Upper lobe of left lung (tissue), 6 donors: ENCODE results near the gene DDX55. TPM values are rescaled to one million over a fixed set of nuclear protein-coding genes. Genes with fewer than 3 reads are reported as not detected.

Experiments used
- ATAC-seq, 2 donors: fragments of 200-7000 bp; cut with Tn5 transposase; one replicate each; pipeline ENCODE4 v1.9.1; 2022; ENCODE audit warnings: mild to moderate bottlenecking in 2 of 2, moderate library complexity in 2 of 2; ENCODE audit not compliant: low FRiP score in 2 of 2
- DNase-seq, 2 donors: peaks; one replicate each; pipeline ENCODE4 v3.0.0-alpha.2; 2019 to 2020
- H3K27ac ChIP-seq, 4 donors: fragments of 200-600 bp; sonication (generic); one replicate each; pipeline ENCODE4 v1.5.1; 2016 to 2019
- H3K27me3 ChIP-seq, 4 donors: fragments of 200-600 bp; sonication (generic); one replicate each; pipeline ENCODE4 v1.5.1; 2017 to 2019
- H3K36me3 ChIP-seq, 4 donors: fragments of 200-600 bp; sonication (generic); one replicate each; pipeline ENCODE4 v1.5.1; 2016 to 2019
- H3K4me1 ChIP-seq, 4 donors: fragments of 200-600 bp; sonication (generic); one replicate each; pipeline ENCODE4 v1.5.1; 2018 to 2019
- H3K4me3 ChIP-seq, 4 donors: fragments of 200-600 bp; sonication (generic); one replicate each; pipeline ENCODE4 v1.5.1; 2017 to 2019; ENCODE audit warnings: mild to moderate bottlenecking in 2 of 4, moderate library complexity in 1 of 4
- H3K9me3 ChIP-seq, 4 donors: fragments of 200-600 bp; sonication (generic); one replicate each; pipeline ENCODE4 v1.5.1; 2018 to 2019
- CTCF ChIP-seq, 6 experiments: fragments of 450-650 bp in 4 of 6; fragments of 200-600 bp in 2 of 6; sonication (generic) in 2 of 6; IDR thresholded peaks; one replicate each; pipeline ENCODE4 v1.5.1; 2016 to 2019; ENCODE audit warnings: antibody characterized with exemption in 6 of 6
- EP300 ChIP-seq, 4 donors: sonication (generic); formaldehyde crosslinking; IDR thresholded peaks; one replicate each; pipeline ENCODE4 v1.5.1; 2017; ENCODE audit warnings: antibody characterized with exemption in 4 of 4, control low read depth in 2 of 4
- POLR2A ChIP-seq, 4 donors: fragments of 450-650 bp; IDR thresholded peaks; one replicate each; pipeline ENCODE4 v1.5.1; 2016 to 2017; ENCODE audit warnings: antibody characterized with exemption in 4 of 4, mild to moderate bottlenecking in 2 of 4
- POLR2AphosphoS5 ChIP-seq, 2 donors: sonication (generic); formaldehyde crosslinking; IDR thresholded peaks; one replicate each; pipeline ENCODE4 v1.5.1; 2017; ENCODE audit warnings: antibody characterized with exemption in 2 of 2
- WGBS, 2 donors: methylation state at CpG; one replicate each; pipeline ENCODE4 v1.1.5; 2017 to 2018; 5-methylcytosine and 5-hydroxymethylcytosine counted together
- small RNA-seq, 4 donors: library from RNA; depleted of rRNA; stranded (forward); fragments of <200 nt; gene quantifications; one replicate each; pipeline ENCODE3, GENCODE V24; 2016
- total RNA-seq, 6 donors: library from RNA; depleted of rRNA in 4 of 6; stranded (reverse); fragments of >200 nt in 4 of 6; gene quantifications; one replicate each; pipeline versions ENCODE4 v1.1.0 to v1.2.1, GENCODE V29; 2016 to 2021
- donor health status: DM: no; HTN: no; CAD: no; lungs with moderate emphysema.
- donor health status: DM: no; HTN: yes; CAD: no; lungs with severe emphysema.

The DDX55 gene
- total RNA-seq, 6 donors from 2014 or later = 18.0 to 57.5 (median 28.4) TPM

GRCh38 chr12:123656392-123656791, 54.5 kb downstream of the DDX55 start:
- Histone ChIP-seq H3K9me3 (no peaks in the 10 kb centered on the region), H3K27me3 (no peaks in the 10 kb centered on the region), H3K4me1 (peaks cover 0 to 2% (median 0%) of the 10 kb centered on the region in 4 donors), H3K27ac (no peak overlapping the region), H3K4me3 (no peak overlapping the region), H3K36me3 (peaks cover 7 to 63% (median 31%) of the 10 kb centered on the region in 4 donors)
- no peak for TF ChIP-seq POLR2A (IDR thresholded peaks at IDR 0.05)
- WGBS, 2 donors = 85 to 93% methylated on average over 4 of the region's 4 CpGs
- no peak for DNase-seq
- no peak for ATAC-seq

GRCh38 chr12:123657211-123657610, 55.3 kb downstream of the DDX55 start:
- ATAC-seq = no peak
- TF ChIP-seq POLR2AphosphoS5 (IDR thresholded peaks at IDR 0.05) = no peak
- TF ChIP-seq POLR2A (IDR thresholded peaks at IDR 0.05) = no peak
- TF ChIP-seq CTCF (IDR thresholded peaks at IDR 0.05) = no peak
- TF ChIP-seq EP300 (IDR thresholded peaks at IDR 0.05) = no peak
- no peaks in the 10 kb centered on the region for H3K9me3 ChIP-seq
- H3K27me3 ChIP-seq = no peaks in the 10 kb centered on the region
- no peak overlapping the region for H3K27ac ChIP-seq
- peaks cover 7 to 55% (median 27%) of the 10 kb centered on the region in 4 donors for H3K36me3 ChIP-seq
- peak in 1 of 2 donors; percentile 34 for DNase-seq
- peaks cover 0 to 2% (median 0%) of the 10 kb centered on the region in 4 donors for H3K4me1 ChIP-seq
- no peak overlapping the region for H3K4me3 ChIP-seq
- WGBS, 2 donors = 92 to 96% methylated on average over 9 of the region's 9 CpGs

- WGBS, 2 donors = 84 to 87% methylated on average over 5 of the region's 5 CpGs
- Histone ChIP-seq H3K27me3 (no peaks in the 10 kb centered on the region), H3K4me1 (peaks cover 0 to 2% (median 0%) of the 10 kb centered on the region in 4 donors), H3K9me3 (no peaks in the 10 kb centered on the region), H3K27ac (peak overlapping the region in 2 of 4 donors; percentile 8 to 26), H3K4me3 (no peak overlapping the region), H3K36me3 (peaks cover 0 to 41% (median 22%) of the 10 kb centered on the region in 4 donors)
- DNase-seq = no peak
- no peak for ATAC-seq
- TF ChIP-seq POLR2AphosphoS5 (IDR thresholded peaks at IDR 0.05) = no peak
- TF ChIP-seq EP300 (IDR thresholded peaks at IDR 0.05) = peak in 1 of 4 donors; percentile 20
Measured at GRCh38 chr12:123659996-123660727, 58.3 kb downstream of the DDX55 start.

GRCh38 chr12:123667771-123668170, 65.9 kb downstream of the DDX55 start:
- H3K4me3 ChIP-seq = peak overlapping the region in 1 of 4 donors; percentile 13
- H3K27me3 ChIP-seq = no peaks in the 10 kb centered on the region
- H3K27ac ChIP-seq = no peak overlapping the region
- TF ChIP-seq CTCF (IDR thresholded peaks at IDR 0.05) (no peak), POLR2AphosphoS5 (IDR thresholded peaks at IDR 0.05) (no peak), POLR2A (IDR thresholded peaks at IDR 0.05) (no peak), EP300 (IDR thresholded peaks at IDR 0.05) (no peak)
- H3K9me3 ChIP-seq = no peaks in the 10 kb centered on the region
- DNase-seq = no peak
- 70 to 76% methylated on average over 8 of the region's 8 CpGs for WGBS, 2 donors
- peaks cover 8 to 13% (median 10%) of the 10 kb centered on the region in 4 donors for H3K4me1 ChIP-seq
- H3K36me3 ChIP-seq = no peaks in the 10 kb centered on the region
- ATAC-seq = no peak

Small RNAs within 50 kb of the gene (small RNA-seq; reads per million reads assigned to genes)
- 0 to 0.37 (median 0) reads per million in 4 donors for gene SNORA9B

Other genes with a start within 250 kb of the DDX55 start
- 10 to 100 TPM in 5 of 6 donors, 1 to 10 TPM in 1; 7.5 to 25.2 (median 20.3) TPM for gene SBNO1, start 237.3 kb upstream of the DDX55 start, total RNA-seq
- 10 to 100 TPM; 35.1 to 50.2 (median 43.8) TPM for gene KMT5A, start 218.0 kb upstream of the DDX55 start, total RNA-seq
- gene RILPL2, start 165.4 kb upstream of the DDX55 start, total RNA-seq = 10 to 100 TPM; 12.5 to 29.9 (median 14.6) TPM
- gene SNRNP35, start 144.0 kb upstream of the DDX55 start, total RNA-seq = 10 to 100 TPM; 16.7 to 50.3 (median 26.6) TPM
- 10 to 100 TPM; 10.3 to 60.8 (median 18.6) TPM for gene RILPL1, start 68.4 kb upstream of the DDX55 start, total RNA-seq
- 100 to 1,000 TPM in 4 of 6 donors, 10 to 100 TPM in 2; 45.6 to 230 (median 141) TPM for gene TMED2, start 17.5 kb upstream of the DDX55 start, total RNA-seq
- gene EIF2B1, start 31.6 kb downstream of the DDX55 start, total RNA-seq = 100 to 1,000 TPM in 1 of 6 donors, 10 to 100 TPM in 5; 41.2 to 144 (median 74.0) TPM
- 10 to 100 TPM in 5 of 6 donors, 1 to 10 TPM in 1; 9.8 to 22.3 (median 16.8) TPM for gene GTF2H3, start 31.7 kb downstream of the DDX55 start, total RNA-seq
- 10 to 100 TPM in 5 of 6 donors, 1 to 10 TPM in 1; 8.4 to 22.3 (median 14.8) TPM for gene TCTN2, start 69.0 kb downstream of the DDX55 start, total RNA-seq
- gene ATP6V0A2, start 110.3 kb downstream of the DDX55 start, total RNA-seq = 10 to 100 TPM; 19.3 to 52.4 (median 25.3) TPM
- gene DNAH10, start 160.2 kb downstream of the DDX55 start, total RNA-seq = 10 to 100 TPM in 2 of 6 donors, 1 to 10 TPM in 3, under 1 TPM in 1; 0.31 to 46.0 (median 8.3) TPM